H9 (cell line): ENCODE data around the gene SLC8B1. TPM values are rescaled to one million over a fixed set of nuclear protein-coding genes. Genes with fewer than 3 reads are reported as not detected.
A peak's percentile ranks its signal among the peaks of the same experiment; 100 is the strongest.

ENCODE experiments used
- DNase-seq: peaks from one replicate; pipeline ENCODE4 v3.0.0-alpha.2; 2017
- H2AFZ ChIP-seq: one replicate; pipeline ENCODE4 v1.6.1; 2013; ENCODE audit warnings: mild to moderate bottlenecking, low read length, control low read depth, moderate library complexity
- H2AK5ac ChIP-seq: 2 replicates; pipeline ENCODE4 v1.6.1; 2013; ENCODE audit warnings: low read length, control low read depth, mixed read lengths; ENCODE audit not compliant: insufficient read length
- H2BK120ac ChIP-seq: one replicate; pipeline ENCODE4 v1.6.1; 2013; ENCODE audit warnings: low read depth, mild to moderate bottlenecking, low read length, control low read depth, inconsistent platforms; ENCODE audit not compliant: poor library complexity, severe bottlenecking
- H2BK12ac ChIP-seq: 2 replicates; pipeline ENCODE4 v1.6.1; 2013; ENCODE audit warnings: low read length, control low read depth, mixed read lengths, low read depth; ENCODE audit not compliant: insufficient read length
- H2BK15ac ChIP-seq: 2 replicates; pipeline ENCODE4 v1.6.1; 2013; ENCODE audit warnings: low read depth, low read length, control low read depth
- H2BK20ac ChIP-seq: one replicate; pipeline ENCODE4 v1.6.1; 2013; ENCODE audit warnings: low read depth, mild to moderate bottlenecking, low read length, control low read depth, inconsistent platforms; ENCODE audit not compliant: poor library complexity, severe bottlenecking
- H2BK5ac ChIP-seq: 2 replicates; pipeline ENCODE4 v1.6.1; 2013; ENCODE audit warnings: low read length, control low read depth, mixed read lengths; ENCODE audit not compliant: insufficient read length
- H3K14ac ChIP-seq: 2 replicates; pipeline ENCODE4 v1.6.1; 2013; ENCODE audit warnings: low read length, control low read depth; ENCODE audit not compliant: insufficient read depth
- H3K18ac ChIP-seq: 2 replicates; pipeline ENCODE4 v1.6.1; 2013; ENCODE audit warnings: low read depth, mild to moderate bottlenecking, mixed read lengths, low read length, control low read depth; ENCODE audit not compliant: insufficient read length
- H3K23ac ChIP-seq: 2 replicates; pipeline ENCODE4 v1.6.1; 2013; ENCODE audit warnings: low read length, control low read depth, mixed read lengths, low read depth; ENCODE audit not compliant: insufficient read length
- H3K23me2 ChIP-seq: 2 replicates; pipeline ENCODE4 v1.6.1; 2013; ENCODE audit warnings: low read depth, mild to moderate bottlenecking, mixed read lengths, low read length, control low read depth; ENCODE audit not compliant: insufficient read length, poor library complexity, severe bottlenecking
- H3K27ac ChIP-seq: 2 replicates; pipeline ENCODE4 v1.5.1; 2013; ENCODE audit warnings: low read length, control low read depth, mixed read lengths, low read depth; ENCODE audit not compliant: insufficient read length
- H3K27me3 ChIP-seq: 2 replicates; pipeline ENCODE4 v1.6.1; 2013; ENCODE audit warnings: low read length, control low read depth, inconsistent platforms; ENCODE audit not compliant: insufficient read depth
- H3K4ac ChIP-seq: 2 replicates; pipeline ENCODE4 v1.6.1; 2013; ENCODE audit warnings: low read depth, mild to moderate bottlenecking, control low read depth, inconsistent platforms, low read length, moderate library complexity
- H3K4me1 ChIP-seq: 2 replicates; pipeline ENCODE4 v1.6.1; 2013; ENCODE audit warnings: low read length, control low read depth, inconsistent platforms; ENCODE audit not compliant: insufficient read depth
- H3K4me2 ChIP-seq: 2 replicates; pipeline ENCODE4 v1.6.1; 2013; ENCODE audit warnings: low read length, control low read depth, mixed read lengths; ENCODE audit not compliant: insufficient read length, insufficient read depth
- H3K56ac ChIP-seq: 2 replicates; pipeline ENCODE4 v1.6.1; 2013; ENCODE audit warnings: low read depth, mild to moderate bottlenecking, mixed read lengths, low read length, control low read depth; ENCODE audit not compliant: insufficient read length
- H3K79me1 ChIP-seq: 2 replicates; pipeline ENCODE4 v1.6.1; 2013; ENCODE audit warnings: low read depth, mild to moderate bottlenecking, moderate library complexity, low read length, control low read depth, inconsistent platforms; ENCODE audit not compliant: insufficient read depth, poor library complexity, severe bottlenecking
- H3K79me2 ChIP-seq: 2 replicates; pipeline ENCODE4 v1.6.1; 2013; ENCODE audit warnings: low read length, control low read depth, inconsistent platforms; ENCODE audit not compliant: insufficient read depth
- H3K9ac ChIP-seq: 2 replicates; pipeline ENCODE4 v1.6.1; 2013; ENCODE audit warnings: low read length, control low read depth, mixed read lengths; ENCODE audit not compliant: insufficient read length; ENCODE audit errors: extremely low read depth
- H3K9me3 ChIP-seq: one replicate; pipeline ENCODE4 v1.6.1; 2013; ENCODE audit warnings: low read depth, low read length, inconsistent platforms; ENCODE audit not compliant: control insufficient read depth
- H3T11ph ChIP-seq: one replicate; pipeline ENCODE4 v1.6.1; 2013; ENCODE audit warnings: mild to moderate bottlenecking, low read length, control low read depth, inconsistent platforms
- H4K20me1 ChIP-seq: one replicate; pipeline ENCODE4 v1.6.1; 2013; ENCODE audit not compliant: control insufficient read depth, insufficient read length, insufficient read depth
- H4K5ac ChIP-seq: 2 replicates; pipeline ENCODE4 v1.6.1; 2013; ENCODE audit warnings: low read depth, mild to moderate bottlenecking, mixed read lengths, low read length, control low read depth; ENCODE audit not compliant: insufficient read length
- H4K8ac ChIP-seq: replicated peaks from 2 replicates; pipeline ENCODE4 v1.6.1; 2013; ENCODE audit warnings: low read length, control low read depth, mixed read lengths, low read depth; ENCODE audit not compliant: insufficient read length
- H4K91ac ChIP-seq: 2 replicates; pipeline ENCODE4 v1.6.1; 2013; ENCODE audit warnings: low read depth, mild to moderate bottlenecking, moderate library complexity, mixed read lengths, low read length, control low read depth; ENCODE audit not compliant: insufficient read length
- H3K27ac Mint-ChIP-seq, 3 experiments: 2 replicates in 2 of 3; 3 replicates in 1 of 3; pipeline ENCODE4 v1.8.0; 2020 to 2021; ENCODE audit warnings: mixed read lengths in 3 of 3, mild to moderate bottlenecking in 1 of 3, moderate library complexity in 1 of 3
- H3K27me3 Mint-ChIP-seq: 2 replicates; pipeline ENCODE4 v1.8.0; 2021; ENCODE audit warnings: low read depth, mild to moderate bottlenecking, moderate library complexity, mixed read lengths
- H3K36me3 Mint-ChIP-seq, 3 experiments: 2 replicates in 2 of 3; 3 replicates in 1 of 3; pipeline ENCODE4 v1.8.0; 2020 to 2021; ENCODE audit warnings: low read depth in 3 of 3, mixed read lengths in 3 of 3; ENCODE audit not compliant: insufficient read depth in 1 of 3
- H3K4me1 Mint-ChIP-seq, 2 experiments: 2 replicates each; pipeline ENCODE4 v1.8.0; 2020; ENCODE audit warnings: mixed read lengths in 2 of 2
- H3K4me3 Mint-ChIP-seq, 2 experiments: 2 replicates in 1 of 2; 3 replicates in 1 of 2; pipeline ENCODE4 v1.8.0; 2020 to 2021; ENCODE audit warnings: mild to moderate bottlenecking in 2 of 2, mixed read lengths in 2 of 2, moderate library complexity in 1 of 2
- H3K9me3 Mint-ChIP-seq, 2 experiments: 2 replicates in 1 of 2; 3 replicates in 1 of 2; pipeline ENCODE4 v1.8.0; 2020; ENCODE audit warnings: mild to moderate bottlenecking in 2 of 2, mixed read lengths in 2 of 2, moderate library complexity in 1 of 2
- CTCF ChIP-seq: fragments of 200-600 bp; sonication (generic); conservative IDR thresholded peaks from 3 replicates; pipeline ENCODE4 v1.8.0; 2021; ENCODE audit warnings: antibody characterized with exemption, mild to moderate bottlenecking
- WGBS: extraction: QIAGEN DNeasy Blood & Tissue Kit; methylation state at CpG from one replicate; pipeline ENCODE4 v1.1.7; 2013; ENCODE audit warnings: missing lambda C conversion rate, low lambda C conversion rate, mixed read lengths; ENCODE audit not compliant: insufficient read length; ENCODE audit errors: extremely low coverage; 5-methylcytosine and 5-hydroxymethylcytosine counted together
- total RNA-seq: library from RNA; stranded (reverse); gene quantifications from 2 replicates; pipeline ENCODE4 v1.2.1, GENCODE V29; 2021

The SLC8B1 gene
- total RNA-seq, 1 experiment from 2014 or later: 10.4 TPM

- DNase-seq: no peak
- H3K27ac Mint-ChIP-seq: peak overlapping the region in 1 of 3 experiments; percentile 39; a peak in 3 of 7 replicates
- no peak for TF ChIP-seq CTCF
Observed at GRCh38 chr12:113318900-113319628, 15.8 kb downstream of the SLC8B1 start.

More at GRCh38 chr12:113318900-113319628, 15.8 kb downstream of the SLC8B1 start:
- no peaks in the 10 kb centered on the region for H3K23me2 ChIP-seq
- no peak overlapping the region for H2BK5ac ChIP-seq
- no peak overlapping the region for H3K18ac ChIP-seq
- no peak overlapping the region for H3K23ac ChIP-seq
- H2AFZ ChIP-seq: no peak overlapping the region
- H2BK15ac ChIP-seq: no peak overlapping the region
- WGBS: no CpG with 5 or more reads among the region's 15 CpGs
- H3K9me3 ChIP-seq: no peaks in the 10 kb centered on the region
- H2BK12ac ChIP-seq: no peak overlapping the region
- no peaks in the 10 kb centered on the region for H4K20me1 ChIP-seq
- no peak overlapping the region for H3T11ph ChIP-seq
- H3K9ac ChIP-seq: no peak overlapping the region
- Mint-ChIP-seq H3K4me1 (peaks cover 3 to 10% of the 10 kb centered on the region in 2 experiments; a peak in 2 of 4 replicates), H3K9me3 (peaks cover 0 to 3% of the 10 kb centered on the region in 2 experiments; a peak in 3 of 5 replicates), H3K27me3 (no peaks in the 10 kb centered on the region), H3K4me3 (no peak overlapping the region), H3K36me3 (peaks cover 18 to 44% (median 23%) of the 10 kb centered on the region in 3 experiments)
- H3K79me1 ChIP-seq: no peaks in the 10 kb centered on the region
- H4K5ac ChIP-seq: no peak overlapping the region
- no peak overlapping the region for H2AK5ac ChIP-seq
- no peaks in the 10 kb centered on the region for H3K79me2 ChIP-seq
- H3K4me2 ChIP-seq: no peak overlapping the region
- H4K91ac ChIP-seq: no peak overlapping the region
- H2BK120ac ChIP-seq: no peak overlapping the region
- no peak overlapping the region for H3K56ac ChIP-seq
- no peak overlapping the region for H3K27ac ChIP-seq
- H3K27me3 ChIP-seq: no peaks in the 10 kb centered on the region
- H3K14ac ChIP-seq: no peak overlapping the region
- no peaks in the 10 kb centered on the region for H3K4me1 ChIP-seq
- no peak overlapping the region for H3K4ac ChIP-seq
- H4K8ac ChIP-seq: no peak overlapping the region
- H2BK20ac ChIP-seq: no peak overlapping the region
